Tracheal epithelial cell (primary cell): ENCODE data around the gene DNAJB9. TPM values are rescaled to one million over a fixed set of nuclear protein-coding genes. Genes with fewer than 3 reads are reported as not detected.

Experiments
- total RNA-seq: library from RNA; depleted of rRNA; stranded (reverse); fragments of >200 nt; gene quantifications from 2 replicates; pipeline ENCODE4 v1.2.1, GENCODE V29; 2014

The DNAJB9 gene
- total RNA-seq: 50.3 and 64.6 TPM in 2 replicates

GRCh38 chr7:108569381-108570145, at the start of gene DNAJB9, which contains the start of gene THAP5:
DNAJB9 (plus strand) TSS chr7:108569874; CDS start chr7:108571727, 1,853 bp downstream.
THAP5 (minus strand) TSS chr7:108569706; CDS start chr7:108569569, 137 bp downstream.

GRCh38 chr7:108525985-108526767, 43.5 kb upstream of the DNAJB9 start, which contains the start of gene PNPLA8:
PNPLA8 (minus strand) TSS chr7:108526135; CDS start chr7:108515491, 10,644 bp downstream.

Other genes with a start within 250 kb of the DNAJB9 start
- gene NRCAM, start 113.4 kb upstream of the DNAJB9 start, total RNA-seq: 0.64 and 17.8 TPM in 2 replicates
- 26.4 and 30.8 TPM in 2 replicates for gene PNPLA8, start 43.7 kb upstream of the DNAJB9 start, total RNA-seq
- 16.9 and 30.1 TPM in 2 replicates for gene THAP5, start 168 bp upstream of the DNAJB9 start, total RNA-seq